Smooth muscle cell (in vitro differentiated cells): ENCODE results near the gene MRPL28. TPM values are rescaled to one million over a fixed set of nuclear protein-coding genes. Genes with fewer than 3 reads are reported as not detected.

Experiments
- DNase-seq: peaks from one replicate; lab custom pipeline; 2025; ENCODE audit not compliant: unreplicated experiment; lab: John Stamatoyannopoulos, UW
- H2AFZ ChIP-seq: fragments of 200-600 bp; sonication (generic); 2 replicates; pipeline ENCODE4 v1.6.0; 2016; ENCODE audit warnings: antibody characterized with exemption, low read depth, mild to moderate bottlenecking
- H3F3A ChIP-seq: fragments of 200-600 bp; sonication (generic); 2 replicates; pipeline ENCODE4 v1.6.0; 2017; ENCODE audit warnings: antibody characterized with exemption, low read depth
- H3K27ac ChIP-seq: fragments of 200-600 bp; sonication (generic); 2 replicates; pipeline ENCODE4 v1.5.1; 2016; ENCODE audit warnings: low read depth, mild to moderate bottlenecking
- H3K27me3 ChIP-seq: fragments of 200-600 bp; sonication (generic); 2 replicates; pipeline ENCODE4 v1.6.1; 2016; ENCODE audit warnings: low read depth, mild to moderate bottlenecking
- H3K36me3 ChIP-seq: fragments of 200-600 bp; sonication (generic); 2 replicates; pipeline ENCODE4 v1.5.1; 2016; ENCODE audit warnings: low read depth
- H3K4me1 ChIP-seq: fragments of 200-600 bp; sonication (generic); 2 replicates; pipeline ENCODE4 v1.5.1; 2016; ENCODE audit warnings: low read depth
- H3K4me2 ChIP-seq: fragments of 200-600 bp; sonication (generic); 2 replicates; pipeline ENCODE4 v1.6.0; 2016; ENCODE audit warnings: mild to moderate bottlenecking
- H3K4me3 ChIP-seq: fragments of 200-600 bp; sonication (generic); 2 replicates; pipeline ENCODE4 v1.5.1; 2016; ENCODE audit warnings: mild to moderate bottlenecking
- H3K79me2 ChIP-seq: fragments of 200-600 bp; sonication (generic); 2 replicates; pipeline ENCODE4 v1.6.0; 2016; ENCODE audit warnings: low read depth, mild to moderate bottlenecking
- H3K9ac ChIP-seq: fragments of 200-600 bp; sonication (generic); 2 replicates; pipeline ENCODE4 v1.6.0; 2016; ENCODE audit warnings: low read depth
- H3K9me3 ChIP-seq: fragments of 200-600 bp; sonication (generic); replicated peaks from 2 replicates; pipeline ENCODE4 v1.5.1; 2016; ENCODE audit warnings: low read depth
- H4K20me1 ChIP-seq: fragments of 200-600 bp; sonication (generic); 2 replicates; pipeline ENCODE4 v1.6.0; 2016; ENCODE audit warnings: low read depth
- CTCF ChIP-seq: fragments of 200-600 bp; sonication (generic); IDR thresholded peaks from 2 replicates; pipeline ENCODE4 v1.5.1; 2017; ENCODE audit warnings: borderline replicate concordance, mild to moderate bottlenecking, antibody characterized with exemption; ENCODE audit not compliant: insufficient read depth, poor library complexity, severe bottlenecking
- WGBS: methylation state at CpG from one replicate; pipeline ENCODE4 v1.1.7; 2016; ENCODE audit warnings: low lambda C conversion rate; 5-methylcytosine and 5-hydroxymethylcytosine counted together
- polyA plus RNA-seq: library from polyadenylated mRNA; unstranded; fragments of >200 nt; fragmentation: Nextera tagmentation; extraction: Ambion mirVana; gene quantifications from 2 replicates; pipeline ENCODE4 v1.2.1, GENCODE V29; 2016
- total RNA-seq: library from RNA; depleted of rRNA; stranded (reverse); fragments of >200 nt; gene quantifications from 2 replicates; pipeline ENCODE4 v1.2.3, GENCODE V29; 2014

The MRPL28 gene
- total and polyA plus RNA-seq, 2 experiments from 2014 or later = 84.6 to 155 TPM

GRCh38 chr16:324451-325334, 45.6 kb downstream of the MRPL28 start:
- peaks cover 70% of the 10 kb centered on the region for H3K79me2 ChIP-seq
- no peaks in the 10 kb centered on the region for H3F3A ChIP-seq
- 95% methylated on average over 49 of the region's 55 CpGs for WGBS
- H3K27me3 ChIP-seq = no peaks in the 10 kb centered on the region
- H3K4me1 ChIP-seq = no peaks in the 10 kb centered on the region
- no peak for TF ChIP-seq CTCF
- no peak overlapping the region for H3K4me2 ChIP-seq
- H3K36me3 ChIP-seq = no peaks in the 10 kb centered on the region
- H2AFZ ChIP-seq = no peak overlapping the region
- no peak overlapping the region for H3K4me3 ChIP-seq
- H4K20me1 ChIP-seq = peaks cover 97% of the 10 kb centered on the region
- no peak for DNase-seq
- no peak overlapping the region for H3K9ac ChIP-seq
- H3K9me3 ChIP-seq = no peaks in the 10 kb centered on the region
- H3K27ac ChIP-seq = no peak overlapping the region

GRCh38 chr16:324201-324450, 46.2 kb downstream of the MRPL28 start:
- Histone ChIP-seq H3K4me2 (no peak overlapping the region), H2AFZ (no peak overlapping the region), H3F3A (no peaks in the 10 kb centered on the region), H3K4me3 (no peak overlapping the region), H3K27ac (no peak overlapping the region), H3K4me1 (no peaks in the 10 kb centered on the region), H3K79me2 (peaks cover 71% of the 10 kb centered on the region), H4K20me1 (peaks cover 97% of the 10 kb centered on the region), H3K9me3 (no peaks in the 10 kb centered on the region), H3K27me3 (no peaks in the 10 kb centered on the region), H3K9ac (no peak overlapping the region), H3K36me3 (no peaks in the 10 kb centered on the region)
- no peak for TF ChIP-seq CTCF
- DNase-seq = no peak
- WGBS = 96% methylated on average over 17 of the region's 17 CpGs

GRCh38 chr16:322476-323143, 47.7 kb downstream of the MRPL28 start:
- H3K9me3 ChIP-seq = no peaks in the 10 kb centered on the region
- no peak for TF ChIP-seq CTCF
- H3K36me3 ChIP-seq = no peaks in the 10 kb centered on the region
- H3K4me1 ChIP-seq = no peaks in the 10 kb centered on the region
- H3K4me3 ChIP-seq = no peak overlapping the region
- H3K27me3 ChIP-seq = no peaks in the 10 kb centered on the region
- peaks cover 97% of the 10 kb centered on the region for H4K20me1 ChIP-seq
- 96% methylated on average over 13 of the region's 13 CpGs for WGBS
- no peaks in the 10 kb centered on the region for H3F3A ChIP-seq
- H3K9ac ChIP-seq = no peak overlapping the region
- H3K4me2 ChIP-seq = no peak overlapping the region
- H3K79me2 ChIP-seq = peaks cover 61% of the 10 kb centered on the region
- H2AFZ ChIP-seq = no peak overlapping the region
- no peak for DNase-seq
- H3K27ac ChIP-seq = no peak overlapping the region

- H3K79me2 ChIP-seq = peaks cover 62% of the 10 kb centered on the region
- H3K4me3 ChIP-seq = no peak overlapping the region
- H3K9ac ChIP-seq = no peak overlapping the region
- no peak overlapping the region for H3K27ac ChIP-seq
- peaks cover 97% of the 10 kb centered on the region for H4K20me1 ChIP-seq
- 73% methylated on average over 9 of the region's 9 CpGs for WGBS
- no peaks in the 10 kb centered on the region for H3K9me3 ChIP-seq
- H3K4me2 ChIP-seq = no peak overlapping the region
- H3F3A ChIP-seq = no peaks in the 10 kb centered on the region
- H3K27me3 ChIP-seq = no peaks in the 10 kb centered on the region
- no peak overlapping the region for H2AFZ ChIP-seq
- no peak for DNase-seq
- H3K4me1 ChIP-seq = no peaks in the 10 kb centered on the region
- H3K36me3 ChIP-seq = no peaks in the 10 kb centered on the region
- no peak for TF ChIP-seq CTCF
Observed at GRCh38 chr16:321532-321931, 48.8 kb downstream of the MRPL28 start.
